ENCODE data around the gene GPR39.

The GPR39 gene

DNA sequence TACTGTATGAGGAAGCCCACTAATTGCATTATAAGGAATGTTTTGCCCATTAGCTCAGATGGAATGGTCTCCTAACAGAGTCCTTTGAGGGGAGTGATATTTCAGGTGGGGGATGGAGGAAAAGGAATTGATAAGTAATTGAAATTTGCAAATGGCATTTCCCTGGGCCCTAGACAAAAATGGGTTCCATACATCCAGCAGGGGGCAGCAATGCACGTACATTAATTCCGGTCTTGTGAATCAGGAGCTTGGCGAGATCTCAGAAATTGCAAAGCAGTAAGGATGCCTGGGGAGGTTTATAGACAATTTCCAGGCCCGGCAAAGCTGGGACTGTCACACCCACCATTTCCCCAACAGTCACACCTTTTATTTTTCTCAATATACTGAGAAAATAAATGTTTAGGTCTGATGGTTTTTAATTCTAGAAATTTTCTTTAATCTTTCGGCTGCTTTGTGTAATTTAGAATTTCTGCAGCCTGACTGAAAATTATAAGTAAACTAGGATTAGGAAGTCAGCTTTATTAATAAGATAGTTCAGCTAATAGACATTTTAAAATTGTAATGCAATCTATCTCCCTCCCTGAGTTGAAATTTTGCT, 130.6 kb downstream of the GPR39 start:
- H3K4me3 ChIP-seq (ENCODE audit: low read depth, low read length): no peak overlapping the region
- peak; percentile 46 for DNase-seq (ENCODE audit: low read depth)

DNA sequence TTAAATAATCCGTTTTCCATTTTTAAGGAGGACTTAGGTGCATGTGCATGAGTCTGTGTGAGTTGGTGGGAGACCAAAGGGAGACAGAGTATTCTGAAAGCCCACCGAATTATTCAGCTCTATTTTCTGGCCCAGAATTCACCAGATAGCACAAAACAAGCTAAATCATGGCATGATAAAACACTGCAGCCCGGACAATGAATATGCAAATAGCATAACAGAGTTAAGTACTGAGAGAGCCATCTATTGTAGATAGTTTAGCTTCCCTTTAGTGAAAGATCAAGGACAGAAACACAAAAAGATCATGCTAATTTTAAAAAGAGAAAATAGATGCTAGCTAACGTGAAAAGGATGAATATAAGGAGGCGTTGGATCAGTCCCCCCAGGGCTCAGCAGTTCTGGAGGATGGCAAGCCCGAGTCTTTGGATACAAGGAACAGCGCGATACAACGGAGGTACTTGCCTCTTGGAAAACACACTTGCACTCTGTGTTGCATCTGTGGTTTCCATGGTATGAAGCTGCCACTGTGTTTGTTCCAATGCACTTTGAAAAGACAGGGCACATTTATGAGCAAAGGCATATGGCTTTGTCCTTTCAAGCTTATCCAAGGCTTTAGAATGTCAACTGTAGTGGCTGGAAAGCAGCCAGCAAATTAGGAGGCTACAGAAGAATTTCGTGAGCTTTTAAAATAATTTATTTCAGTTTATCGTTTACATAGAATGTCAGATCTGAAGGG, 133.5 kb downstream of the GPR39 start:
- DNase-seq (ENCODE audit: low read depth): no peak

DNA sequence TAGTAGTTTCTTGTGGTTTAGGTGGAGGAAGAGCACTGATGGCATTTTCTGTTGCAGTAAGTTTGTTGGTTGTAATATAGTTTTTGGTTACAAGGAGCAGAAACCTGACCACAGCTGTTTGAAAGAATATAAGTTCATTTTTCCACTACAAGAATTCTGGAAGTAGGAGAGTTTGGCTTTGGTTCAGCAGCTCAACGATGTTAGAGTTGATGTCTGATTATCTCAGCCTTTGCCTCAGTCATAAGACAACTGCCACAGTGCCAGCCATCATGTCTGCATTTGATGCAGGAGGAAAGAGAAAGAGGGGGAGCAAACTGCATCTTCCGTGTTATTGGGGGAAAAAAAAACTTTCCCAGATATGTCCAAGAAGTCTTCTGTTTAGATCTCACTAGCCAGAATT, 134.3 kb downstream of the GPR39 start:
- H3K4me3 ChIP-seq (ENCODE audit: low read depth, low read length): no peak overlapping the region
- no peak for DNase-seq (ENCODE audit: low read depth)

More for the DNA sequence above, 133.5 kb downstream of the GPR39 start:
- H3K4me3 ChIP-seq (ENCODE audit: low read depth, low read length): no peak overlapping the region

DNA sequence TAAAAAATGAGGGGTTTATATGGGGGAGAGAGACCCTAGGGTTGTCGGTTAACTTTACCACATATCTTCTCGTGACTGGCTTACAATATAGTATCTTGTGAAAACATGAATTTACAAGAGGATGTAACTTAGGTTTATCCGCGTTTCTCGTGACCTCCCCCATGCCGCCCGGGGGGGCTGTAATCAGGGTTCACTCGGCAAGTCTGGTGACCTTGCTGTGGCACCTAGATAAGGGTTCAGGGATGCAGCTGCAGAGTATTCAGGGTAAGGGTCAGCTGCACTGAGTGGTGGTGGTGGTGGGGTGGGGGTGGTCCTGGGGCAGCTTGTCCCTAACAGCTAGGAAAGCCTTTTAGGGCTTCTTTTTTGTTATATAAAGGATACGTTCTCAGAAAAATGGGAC, 141.1 kb downstream of the GPR39 start:
- no peak for DNase-seq (ENCODE audit: low read depth)
- no peak overlapping the region for H3K4me3 ChIP-seq (ENCODE audit: low read depth, low read length)

DNA sequence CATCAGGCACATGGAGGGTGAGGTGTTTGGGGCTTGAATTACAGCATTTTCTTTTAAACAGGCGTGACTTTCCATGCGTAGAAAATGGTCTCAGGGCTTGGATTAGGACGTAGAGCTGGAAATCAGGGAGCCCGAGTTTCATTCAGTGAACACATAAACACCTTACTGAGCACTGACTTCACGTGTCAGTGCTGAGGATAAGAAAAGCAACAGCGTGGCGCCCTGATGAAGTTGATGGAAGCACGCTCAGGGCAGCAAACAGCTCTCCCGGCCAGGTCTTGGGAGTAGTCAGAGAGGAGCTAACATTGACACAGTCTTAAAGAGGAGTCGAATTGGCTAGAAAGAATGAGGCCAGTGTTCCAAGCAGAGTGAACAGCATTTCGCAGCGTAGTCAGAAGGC, 142.7 kb downstream of the GPR39 start:
- no peak overlapping the region for H3K4me3 ChIP-seq (ENCODE audit: low read depth, low read length)

DNA sequence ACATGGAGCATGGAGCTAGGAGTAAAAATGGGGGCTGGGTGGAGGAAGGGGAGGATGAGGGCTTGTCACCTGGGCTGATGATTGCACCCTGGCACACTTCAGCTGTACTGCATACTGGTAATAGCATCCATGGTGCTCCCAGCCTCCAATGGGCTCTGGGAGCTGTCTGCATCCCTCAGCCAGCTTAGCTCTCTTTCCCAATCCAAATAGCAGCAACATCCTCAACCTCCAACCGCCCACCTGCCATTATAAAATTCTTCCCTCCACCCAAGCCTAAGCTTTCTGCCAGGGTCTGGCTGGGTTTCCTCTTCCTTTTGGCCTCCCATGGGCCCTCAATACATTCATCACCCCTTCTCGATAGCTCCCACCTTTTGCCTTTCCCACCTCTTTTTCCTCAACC, 143.3 kb downstream of the GPR39 start:
- no peak overlapping the region for H3K4me3 ChIP-seq (ENCODE audit: low read depth, low read length)
- no peak for DNase-seq (ENCODE audit: low read depth)

More for the DNA sequence above, 142.7 kb downstream of the GPR39 start:
- DNase-seq (ENCODE audit: low read depth): no peak

DNA sequence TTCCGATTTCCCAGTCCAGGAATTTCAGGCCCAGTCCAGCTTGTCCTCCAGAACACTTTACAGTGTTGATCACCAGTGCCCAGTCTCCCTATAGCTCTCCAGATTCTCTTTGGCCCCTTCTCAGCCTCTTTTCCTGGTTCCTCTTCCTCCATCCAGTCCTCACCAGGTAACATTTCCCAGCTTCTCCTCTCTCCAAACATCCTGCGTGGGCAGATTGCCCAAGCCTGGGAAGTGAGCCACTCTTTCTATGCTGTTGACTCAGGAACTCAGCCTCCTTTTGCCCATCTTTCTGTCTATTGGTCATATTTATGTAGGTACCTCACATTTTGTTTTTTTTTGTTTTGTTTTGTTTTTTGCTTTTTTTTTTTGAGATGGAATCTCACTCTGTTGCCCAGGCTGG, 144.0 kb downstream of the GPR39 start:
- H3K4me3 ChIP-seq (ENCODE audit: low read depth, low read length): no peak overlapping the region
- DNase-seq (ENCODE audit: low read depth): no peak

DNA sequence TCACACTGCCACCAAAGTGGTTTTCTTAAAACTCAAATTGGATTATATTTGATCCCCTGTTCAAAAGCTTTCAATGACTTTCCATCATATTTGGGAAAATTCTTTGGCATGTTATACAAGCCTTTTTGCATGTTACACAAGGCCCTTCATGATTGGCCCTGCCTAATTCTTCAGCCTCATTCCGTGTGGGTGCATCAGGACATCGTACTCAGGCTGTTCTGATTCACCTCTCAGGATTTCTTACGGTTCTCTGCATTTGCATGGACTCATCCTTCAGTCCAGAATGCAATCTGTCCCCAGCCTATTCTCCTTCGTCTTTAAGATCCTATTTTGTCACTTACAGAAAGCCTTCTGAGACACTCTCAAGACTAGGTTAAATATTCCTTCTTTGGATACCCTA, 145.6 kb downstream of the GPR39 start:
- no peak for DNase-seq (ENCODE audit: low read depth)
- H3K4me3 ChIP-seq (ENCODE audit: low read depth, low read length): no peak overlapping the region

DNA sequence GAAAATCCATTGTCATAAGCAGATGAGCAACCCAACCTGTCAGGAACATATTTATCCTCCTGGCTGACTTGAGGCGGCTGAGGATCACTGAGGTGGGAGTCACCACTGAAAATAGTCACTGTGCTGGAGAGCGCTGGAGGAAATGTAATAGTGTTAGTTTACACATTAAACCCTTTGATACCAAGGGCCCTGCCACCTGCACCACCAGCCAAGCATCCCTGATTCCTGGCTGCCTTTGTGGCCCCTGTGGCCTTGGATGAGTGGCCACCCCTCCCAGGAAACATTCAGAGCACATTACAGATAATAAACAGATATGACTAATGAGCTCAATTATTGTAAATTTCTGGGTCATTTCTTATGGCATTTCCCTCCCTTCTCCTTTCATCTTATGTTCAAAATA, 147.5 kb downstream of the GPR39 start:
- H3K4me3 ChIP-seq (ENCODE audit: low read depth, low read length): no peak overlapping the region
- DNase-seq (ENCODE audit: low read depth): no peak

DNA sequence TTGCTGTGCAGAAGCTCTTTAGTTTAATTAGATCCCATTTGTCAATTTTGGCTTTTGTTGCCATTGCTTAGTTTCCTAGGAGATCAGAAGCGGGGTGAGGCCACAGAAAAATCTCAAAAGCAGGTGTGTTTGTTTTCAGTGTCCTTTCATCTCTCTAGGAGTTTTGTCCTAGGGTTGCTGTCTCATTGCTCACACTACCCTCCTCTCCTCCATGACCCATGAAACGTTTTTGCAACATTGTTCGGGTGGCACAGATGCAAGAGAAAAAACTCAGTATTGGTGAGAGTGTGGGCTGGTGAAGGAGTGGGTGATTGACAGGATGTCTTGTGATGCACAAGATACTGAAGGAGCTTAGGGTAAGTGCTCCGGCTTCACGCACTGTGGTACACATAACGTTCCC, 149.8 kb downstream of the GPR39 start:
- no peak overlapping the region for H3K4me3 ChIP-seq (ENCODE audit: low read depth, low read length)
- no peak for DNase-seq (ENCODE audit: low read depth)

DNA sequence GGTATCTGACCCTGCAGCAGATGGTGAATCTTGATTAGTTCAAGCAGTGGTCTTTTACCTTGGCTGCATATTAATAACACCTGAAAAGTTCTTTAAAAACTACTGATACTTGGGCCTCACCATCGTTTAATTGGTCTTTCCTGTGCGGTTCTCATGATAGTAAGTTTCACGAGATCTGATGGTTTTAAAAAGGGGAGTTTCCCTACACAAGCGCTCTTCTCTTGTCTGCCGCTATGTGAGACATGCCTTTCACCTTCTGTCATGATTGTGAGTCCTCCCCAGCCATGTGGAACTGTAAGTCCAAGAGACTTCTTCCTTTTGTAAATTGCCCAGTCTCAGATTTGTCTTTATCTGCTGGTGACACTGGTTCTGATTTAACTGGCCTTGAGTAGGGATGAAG, 151.1 kb downstream of the GPR39 start:
- no peak for DNase-seq (ENCODE audit: low read depth)
- H3K4me3 ChIP-seq (ENCODE audit: low read depth, low read length): no peak overlapping the region

DNA sequence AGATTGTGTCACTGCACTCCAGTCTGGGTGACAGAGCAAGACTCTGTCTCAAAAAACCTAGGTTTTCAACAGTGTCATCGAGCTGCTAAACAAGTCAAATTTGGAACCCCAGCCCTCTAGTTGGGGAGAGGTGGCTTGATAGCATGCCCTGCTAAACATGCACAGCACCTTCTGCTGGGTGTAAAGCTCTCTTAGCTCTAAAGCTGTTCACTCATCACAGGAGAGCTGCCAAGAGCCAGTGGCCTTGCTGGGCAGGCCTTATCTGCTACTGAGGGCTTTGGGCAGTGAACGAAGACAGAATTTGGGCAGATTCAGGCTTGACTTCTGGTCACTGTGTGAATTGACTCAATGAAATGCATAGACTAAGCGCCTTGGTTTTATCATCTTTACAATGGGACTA, 152.1 kb downstream of the GPR39 start:
- no peak for DNase-seq (ENCODE audit: low read depth)
- no peak overlapping the region for H3K4me3 ChIP-seq (ENCODE audit: low read depth, low read length)

DNA sequence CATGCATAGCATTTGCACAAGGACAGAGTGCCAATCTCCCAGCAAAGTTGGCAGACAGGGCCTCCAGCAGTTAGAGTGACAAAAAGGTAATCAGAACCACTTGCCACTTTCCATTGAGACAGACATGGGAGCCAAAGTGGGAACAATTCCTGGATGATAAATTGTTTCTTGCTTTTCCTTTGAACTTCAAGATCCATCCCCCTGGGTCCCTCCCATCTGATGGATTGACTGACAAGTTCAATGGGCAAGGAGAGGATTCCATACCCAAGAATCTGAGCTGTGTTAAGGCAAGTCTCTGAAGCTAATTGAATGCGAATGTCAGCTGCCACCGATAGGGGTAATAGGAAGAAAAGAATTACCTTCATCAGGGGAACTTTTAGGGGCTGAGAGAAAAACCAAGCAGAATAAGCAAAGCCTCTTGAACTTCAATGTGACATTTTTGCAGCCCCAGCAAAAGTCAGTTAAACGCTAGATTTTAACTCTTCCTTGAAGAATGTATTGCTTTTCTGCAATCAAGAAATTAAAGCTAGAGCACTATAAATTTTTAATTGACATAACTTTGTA, 156.9 kb downstream of the GPR39 start:
- no peak for DNase-seq (ENCODE audit: low read depth)

DNA sequence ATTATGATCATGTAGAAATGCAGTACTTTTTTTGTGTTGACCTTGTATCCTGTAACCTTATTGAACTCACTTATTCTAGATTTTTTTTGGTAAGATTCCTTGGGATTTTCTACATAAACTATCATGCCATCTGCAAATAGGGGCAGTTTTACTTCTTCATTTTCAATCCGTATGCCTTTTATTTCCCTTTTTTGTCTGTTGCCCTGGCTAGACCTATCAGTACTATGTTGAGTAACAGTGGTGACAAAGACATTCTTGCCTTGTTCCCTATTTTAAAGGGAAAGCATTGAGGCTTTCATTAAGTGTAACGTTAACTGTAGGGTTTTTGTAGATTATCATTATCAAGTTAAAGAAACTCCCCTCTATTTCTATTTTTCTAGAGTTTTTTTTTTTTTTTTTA, 161.1 kb downstream of the GPR39 start:
- no peak overlapping the region for H3K4me3 ChIP-seq (ENCODE audit: low read depth, low read length)
- no peak for DNase-seq (ENCODE audit: low read depth)

More for the DNA sequence above, 156.9 kb downstream of the GPR39 start:
- H3K4me3 ChIP-seq (ENCODE audit: low read depth, low read length): no peak overlapping the region

DNA sequence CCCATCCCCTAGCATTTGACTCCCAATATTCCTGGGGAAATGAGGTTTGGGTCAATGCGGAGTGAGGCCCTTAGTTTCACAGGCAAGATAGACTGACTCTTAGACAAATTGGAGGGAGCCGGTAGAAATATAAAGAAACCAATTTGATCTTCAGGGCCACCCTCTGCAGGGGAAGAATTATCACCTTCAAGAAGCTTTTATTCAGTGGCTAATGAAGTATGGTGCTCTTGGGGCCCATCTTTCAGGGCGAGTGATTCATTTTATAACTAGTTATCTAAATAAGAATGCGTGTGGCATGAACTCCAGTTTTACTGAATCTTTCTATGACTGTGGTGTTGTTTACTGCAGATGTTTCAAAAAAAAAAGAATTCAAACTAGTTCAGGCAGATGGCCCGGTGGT, 165.0 kb downstream of the GPR39 start:
- H3K4me3 ChIP-seq (ENCODE audit: low read depth, low read length): no peak overlapping the region
- DNase-seq (ENCODE audit: low read depth): no peak

DNA sequence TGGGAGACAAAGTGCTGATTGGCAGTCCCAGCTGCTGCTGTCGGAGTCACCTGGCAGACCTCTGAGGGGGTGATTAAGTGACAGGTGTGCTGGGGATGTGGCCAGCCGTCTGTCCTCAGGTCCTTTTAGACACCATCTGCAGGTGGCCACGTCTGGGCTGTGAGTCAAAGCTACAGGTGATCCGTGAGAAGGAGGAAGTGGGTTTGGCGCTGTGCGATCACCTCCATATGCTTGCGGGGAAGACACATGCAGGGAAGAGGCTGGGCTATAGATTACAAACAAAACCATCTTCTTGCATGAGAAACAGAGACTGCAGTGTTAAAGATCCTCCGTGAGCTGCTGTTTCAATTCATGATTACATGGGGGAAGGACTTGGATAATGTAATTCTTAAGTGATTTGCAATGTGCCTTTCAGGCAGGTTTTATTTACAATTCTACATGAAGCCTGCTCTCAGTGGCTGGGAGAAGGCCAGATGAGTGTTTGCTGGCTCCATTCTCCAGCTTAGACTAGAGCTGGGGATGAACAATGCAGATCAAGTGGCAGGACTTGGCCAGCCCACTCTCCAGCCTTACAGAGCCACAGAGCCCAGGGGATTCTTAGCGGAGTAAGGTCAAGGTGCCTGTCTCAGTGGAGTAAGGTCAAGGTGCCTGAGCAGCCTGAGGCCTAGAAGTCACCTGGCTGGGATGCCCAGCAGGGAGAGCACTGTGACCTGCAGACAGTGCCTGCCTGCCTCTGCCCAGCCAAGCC, 165.6 kb downstream of the GPR39 start:
- peak; percentile 5 for DNase-seq (ENCODE audit: low read depth)

DNA sequence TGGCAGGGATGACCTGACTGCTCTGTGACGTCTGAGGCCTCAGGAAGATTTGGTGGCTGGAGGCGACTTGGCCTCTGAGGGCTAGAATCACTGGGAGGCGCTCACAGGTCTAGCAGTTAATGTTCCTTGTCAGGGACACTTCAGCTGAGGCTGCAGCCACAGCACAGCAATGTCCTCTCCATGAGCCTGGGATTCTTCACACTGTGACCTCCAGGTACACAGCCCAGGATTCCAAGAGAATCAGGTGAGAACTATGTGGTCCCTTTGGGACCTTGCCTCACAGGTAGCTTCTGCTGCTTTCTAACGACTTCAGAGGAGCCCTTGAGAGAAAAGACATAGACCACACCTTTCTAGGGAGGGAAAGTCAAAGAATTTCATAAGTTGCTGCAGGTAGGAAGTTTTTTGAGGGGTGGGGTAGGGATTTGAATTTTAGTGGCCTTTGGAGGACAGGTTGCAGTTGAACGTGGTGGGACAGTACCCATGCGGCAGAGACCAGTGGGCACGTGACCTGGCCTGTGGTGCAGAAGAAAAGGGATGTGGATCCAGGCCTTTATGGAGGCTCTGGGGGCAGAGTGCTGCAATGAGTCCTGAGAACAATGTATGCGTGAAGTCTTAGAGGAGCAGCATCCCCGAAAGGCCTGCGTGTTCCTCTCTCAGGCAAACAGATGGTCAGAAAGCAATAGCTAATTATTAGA, 167.2 kb downstream of the GPR39 start:
- no peak overlapping the region for H3K4me3 ChIP-seq (ENCODE audit: low read depth, low read length)
- no peak for DNase-seq (ENCODE audit: low read depth)

More for the DNA sequence above, 165.6 kb downstream of the GPR39 start:
- no peak overlapping the region for H3K4me3 ChIP-seq (ENCODE audit: low read depth, low read length)

DNA sequence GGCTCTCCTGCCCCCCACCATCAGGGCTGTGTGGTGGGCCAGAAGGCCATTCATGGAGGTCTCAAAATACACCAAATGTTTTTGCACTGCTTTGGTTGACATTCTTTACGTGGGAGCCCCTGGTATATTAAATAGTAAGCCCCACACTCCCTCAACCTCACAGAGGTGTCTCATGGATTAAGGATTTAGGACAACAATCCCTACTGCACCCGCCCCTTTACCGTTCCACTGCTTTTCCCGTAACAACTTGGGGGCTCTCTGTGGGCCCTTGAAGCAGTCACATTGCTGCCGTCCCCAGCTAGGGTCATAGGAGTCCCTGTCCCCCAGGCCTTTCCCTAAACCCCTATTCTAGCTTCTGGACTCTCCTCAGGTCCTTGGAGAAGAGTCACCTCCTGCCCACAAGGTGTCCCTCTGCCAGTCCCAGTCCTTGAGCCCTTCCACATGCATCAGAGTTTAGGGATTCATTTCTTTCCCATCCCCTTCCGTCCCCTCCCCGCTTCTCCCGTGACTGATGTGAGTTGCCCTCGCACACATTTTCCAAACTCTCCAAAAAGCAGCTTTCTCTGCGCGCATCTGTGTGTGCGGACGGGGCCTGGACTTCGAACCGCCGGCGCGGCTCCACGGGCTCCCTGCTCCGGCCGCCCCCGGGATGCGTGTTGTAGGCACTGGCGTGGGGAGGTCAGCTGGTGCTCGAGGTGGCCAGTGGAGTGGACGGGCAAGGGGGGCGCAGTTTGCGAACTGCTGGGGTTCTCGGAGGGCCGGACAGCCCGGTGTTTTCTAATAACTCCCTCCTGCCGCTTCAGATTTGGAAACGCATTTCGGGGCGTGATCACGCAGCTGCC, 168.6 kb downstream of the GPR39 start:
- H3K4me3 ChIP-seq (ENCODE audit: low read depth, low read length): no peak overlapping the region
- DNase-seq (ENCODE audit: low read depth): no peak

DNA sequence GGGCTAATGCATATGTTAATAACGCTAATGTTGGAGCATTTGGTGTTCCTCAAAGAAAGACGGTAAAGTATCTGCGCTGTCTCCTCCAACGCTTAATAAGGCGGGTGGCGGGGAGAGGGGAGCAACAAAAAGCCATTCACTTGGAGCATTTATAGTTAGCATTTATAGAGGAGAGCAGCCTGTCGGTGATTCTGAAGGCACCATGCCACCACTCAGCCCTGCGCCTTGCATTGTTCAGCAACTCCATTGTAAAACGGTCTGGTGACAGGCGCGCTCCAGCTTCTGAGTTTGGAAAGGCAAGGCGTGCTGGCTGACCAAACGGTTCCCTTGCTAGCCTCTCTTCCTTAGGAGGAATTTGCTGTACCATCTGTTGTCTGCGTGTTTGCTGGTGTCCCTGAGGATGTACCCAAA, 169.5 kb downstream of the GPR39 start:
- no peak overlapping the region for H3K4me3 ChIP-seq (ENCODE audit: low read depth, low read length)
- no peak for DNase-seq (ENCODE audit: low read depth)

All from skeletal muscle cell (primary cell).